Stimulated activated CD8-positive, alpha-beta memory T cell treated with anti-CD3 and anti-CD28 coated beads, Interleukin-12 subunit alpha, Interleukin-12 subunit beta, amount 100 ng/mL, for 24 hours (primary cell): ENCODE measurements around the gene CNFN.
"Not testable (repeated sequence)": the region's sequence is repeated elsewhere in the genome, so short reads cannot be mapped to it uniquely, and the experiment has no call there.

Source experiments
- DNase-seq: peaks from one replicate; pipeline ENCODE4 v3.0.0-alpha.2; 2020; ENCODE audit errors: extremely low read depth

The CNFN gene

GRCh38 chr19:42351079-42351735 lies 38.9 kb downstream of the CNFN start:
- DNase-seq: no peak

GRCh38 chr19:42350417-42350816 lies 39.7 kb downstream of the CNFN start:
- no peak for DNase-seq

GRCh38 chr19:42349378-42350107 lies 40.6 kb downstream of the CNFN start:
- DNase-seq: no peak

- DNase-seq: no peak
Measured at GRCh38 chr19:42348211-42348610, 41.9 kb downstream of the CNFN start.

- no peak for DNase-seq
Measured at GRCh38 chr19:42345191-42345812, 44.8 kb downstream of the CNFN start.

- no peak for DNase-seq
Measured at GRCh38 chr19:42344336-42344893, 45.7 kb downstream of the CNFN start.

- DNase-seq: no peak
Measured at GRCh38 chr19:42343344-42344110, 46.6 kb downstream of the CNFN start.

GRCh38 chr19:42339922-42340321 lies 50.2 kb downstream of the CNFN start:
- DNase-seq: not testable (repeated sequence)

GRCh38 chr19:42339126-42339860 lies 50.8 kb downstream of the CNFN start:
- not testable (repeated sequence) for DNase-seq
